Mucosa of stomach (tissue), 1 donor: ENCODE results near the gene HIRA.
"Not testable (repeated sequence)": the region's sequence is repeated elsewhere in the genome, so short reads cannot be mapped to it uniquely, and the experiment has no call there.

Experiments used
- H3K27me3 ChIP-seq: one replicate; pipeline ENCODE4 v1.7.0; 2013; ENCODE audit warnings: mild to moderate bottlenecking, low read length; ENCODE audit not compliant: control insufficient read depth, insufficient read depth
- H3K36me3 ChIP-seq: one replicate; pipeline ENCODE4 v1.7.0; 2013; ENCODE audit warnings: low read length; ENCODE audit not compliant: control insufficient read depth, insufficient read depth
- H3K4me1 ChIP-seq: one replicate; pipeline ENCODE4 v1.7.0; 2013; ENCODE audit warnings: mild to moderate bottlenecking, low read length; ENCODE audit not compliant: control insufficient read depth, insufficient read depth
- H3K4me3 ChIP-seq: one replicate; pipeline ENCODE4 v1.7.0; 2013; ENCODE audit warnings: low read length
- H3K9ac ChIP-seq: one replicate; pipeline ENCODE4 v1.7.0; 2013; ENCODE audit warnings: mild to moderate bottlenecking, low read length, moderate library complexity
- H3K9me3 ChIP-seq: one replicate; pipeline ENCODE4 v1.7.0; 2013; ENCODE audit warnings: mild to moderate bottlenecking, low read length, moderate library complexity; ENCODE audit not compliant: control insufficient read depth
- donor health status: Pancreatic carcinoma.

Gene HIRA

GRCh38 chr22:19382240-19382639 lies 49.3 kb downstream of the HIRA start:
- H3K27me3 ChIP-seq, result no peaks in the 10 kb centered on the region
- no peak overlapping the region for H3K4me3 ChIP-seq
- no peak overlapping the region for H3K9ac ChIP-seq
- H3K36me3 ChIP-seq, result peaks cover 28% of the 10 kb centered on the region
- no peaks in the 10 kb centered on the region for H3K9me3 ChIP-seq
- no peaks in the 10 kb centered on the region for H3K4me1 ChIP-seq

GRCh38 chr22:19378344-19378674 lies 53.2 kb downstream of the HIRA start:
- peaks cover 26% of the 10 kb centered on the region for H3K36me3 ChIP-seq
- H3K4me3 ChIP-seq, result no peak overlapping the region
- H3K27me3 ChIP-seq, result no peaks in the 10 kb centered on the region
- H3K9ac ChIP-seq, result no peak overlapping the region
- H3K9me3 ChIP-seq, result no peaks in the 10 kb centered on the region
- H3K4me1 ChIP-seq, result no peaks in the 10 kb centered on the region

- Histone ChIP-seq H3K36me3 (peaks cover 26% of the 10 kb centered on the region), H3K27me3 (no peaks in the 10 kb centered on the region), H3K4me1 (no peaks in the 10 kb centered on the region), H3K4me3 (no peak overlapping the region), H3K9ac (no peak overlapping the region), H3K9me3 (no peaks in the 10 kb centered on the region)
Observed at GRCh38 chr22:19377565-19378343, 53.8 kb downstream of the HIRA start.

GRCh38 chr22:19376971-19377370 lies 54.6 kb downstream of the HIRA start:
- H3K36me3 ChIP-seq, result peaks cover 20% of the 10 kb centered on the region
- H3K9ac ChIP-seq, result no peak overlapping the region

GRCh38 chr22:19376247-19376646 lies 55.3 kb downstream of the HIRA start:
- H3K36me3 ChIP-seq, result peaks cover 20% of the 10 kb centered on the region
- no peak overlapping the region for H3K4me3 ChIP-seq
- no peak overlapping the region for H3K9ac ChIP-seq
- H3K9me3 ChIP-seq, result no peaks in the 10 kb centered on the region
- no peaks in the 10 kb centered on the region for H3K27me3 ChIP-seq
- no peaks in the 10 kb centered on the region for H3K4me1 ChIP-seq

More at GRCh38 chr22:19376971-19377370, 54.6 kb downstream of the HIRA start:
- H3K4me1 ChIP-seq, result no peaks in the 10 kb centered on the region
- no peaks in the 10 kb centered on the region for H3K27me3 ChIP-seq
- H3K9me3 ChIP-seq, result no peaks in the 10 kb centered on the region
- no peak overlapping the region for H3K4me3 ChIP-seq

GRCh38 chr22:19375435-19375834 lies 56.1 kb downstream of the HIRA start:
- no peaks in the 10 kb centered on the region for H3K4me1 ChIP-seq
- H3K36me3 ChIP-seq, result peaks cover 23% of the 10 kb centered on the region
- no peak overlapping the region for H3K4me3 ChIP-seq
- no peaks in the 10 kb centered on the region for H3K27me3 ChIP-seq
- no peaks in the 10 kb centered on the region for H3K9me3 ChIP-seq
- H3K9ac ChIP-seq, result no peak overlapping the region

GRCh38 chr22:19374410-19374809 lies 57.1 kb downstream of the HIRA start:
- H3K9me3 ChIP-seq, result no peaks in the 10 kb centered on the region
- no peak overlapping the region for H3K4me3 ChIP-seq
- peaks cover 25% of the 10 kb centered on the region for H3K36me3 ChIP-seq
- H3K9ac ChIP-seq, result no peak overlapping the region
- no peaks in the 10 kb centered on the region for H3K27me3 ChIP-seq
- no peaks in the 10 kb centered on the region for H3K4me1 ChIP-seq

GRCh38 chr22:19373450-19373849 lies 58.1 kb downstream of the HIRA start:
- Histone ChIP-seq H3K9ac (no peak overlapping the region), H3K4me3 (no peak overlapping the region), H3K4me1 (no peaks in the 10 kb centered on the region), H3K27me3 (no peaks in the 10 kb centered on the region), H3K36me3 (peaks cover 23% of the 10 kb centered on the region), H3K9me3 (no peaks in the 10 kb centered on the region)

- H3K9ac ChIP-seq, result no peak overlapping the region
- no peak overlapping the region for H3K4me3 ChIP-seq
- H3K36me3 ChIP-seq, result peaks cover 15% of the 10 kb centered on the region
- no peaks in the 10 kb centered on the region for H3K27me3 ChIP-seq
- no peaks in the 10 kb centered on the region for H3K9me3 ChIP-seq
- no peaks in the 10 kb centered on the region for H3K4me1 ChIP-seq
Observed at GRCh38 chr22:19371893-19372292, 59.6 kb downstream of the HIRA start.

GRCh38 chr22:19368876-19369275 lies 62.7 kb downstream of the HIRA start:
- Histone ChIP-seq H3K9ac (no peak overlapping the region), H3K4me3 (no peak overlapping the region), H3K27me3 (no peaks in the 10 kb centered on the region), H3K4me1 (no peaks in the 10 kb centered on the region), H3K36me3 (peaks cover 5% of the 10 kb centered on the region), H3K9me3 (no peaks in the 10 kb centered on the region)

GRCh38 chr22:19367763-19368367 lies 63.7 kb downstream of the HIRA start:
- no peaks in the 10 kb centered on the region for H3K9me3 ChIP-seq
- peaks cover 5% of the 10 kb centered on the region for H3K36me3 ChIP-seq
- no peak overlapping the region for H3K9ac ChIP-seq
- no peak overlapping the region for H3K4me3 ChIP-seq
- H3K27me3 ChIP-seq, result no peaks in the 10 kb centered on the region
- H3K4me1 ChIP-seq, result no peaks in the 10 kb centered on the region

GRCh38 chr22:19363541-19363940 lies 68.0 kb downstream of the HIRA start:
- not testable (repeated sequence) for H3K4me3 ChIP-seq, H3K27me3 ChIP-seq, H3K4me1 ChIP-seq, H3K9ac ChIP-seq, H3K9me3 ChIP-seq
- H3K36me3 ChIP-seq, result peaks cover 26% of the 10 kb centered on the region
